WTC11 (cell line): ENCODE measurements around the gene TMEM140. TPM values are rescaled to one million over a fixed set of nuclear protein-coding genes. Genes with fewer than 3 reads are reported as not detected.

ENCODE experiments used
- ATAC-seq: fragments of 200-7000 bp; cut with Tn5 transposase; 2 replicates; pipeline ENCODE4 v1.10.0; 2021; ENCODE audit warnings: mild to moderate bottlenecking, moderate library complexity
- CTCF ChIA-PET: fragments of 300-600 bp; sonication (Branson Sonifier 250); formaldehyde crosslinking; loops from one replicate; lab custom pipeline; 2021; ENCODE audit warnings: antibody characterized with exemption; lab: Charles Lee
- POLR2A ChIA-PET: fragments of 350-600 bp; sonication (Branson Sonifier 250); formaldehyde crosslinking; loops from one replicate; lab custom pipeline; 2021; ENCODE audit warnings: antibody characterized with exemption; lab: Charles Lee
- DNase-seq: peaks from one replicate; pipeline ENCODE4 v3.0.0; 2021; ENCODE audit warnings: low spot score
- H3K27ac Mint-ChIP-seq: 2 replicates; pipeline ENCODE4 v1.8.0; 2021; ENCODE audit warnings: mixed read lengths
- H3K27me3 Mint-ChIP-seq: 2 replicates; pipeline ENCODE4 v1.8.0; 2021; ENCODE audit warnings: low read depth, mild to moderate bottlenecking, moderate library complexity, mixed read lengths
- H3K36me3 Mint-ChIP-seq: 2 replicates; pipeline ENCODE4 v1.8.0; 2021; ENCODE audit warnings: mixed read lengths
- H3K4me1 Mint-ChIP-seq: 2 replicates; pipeline ENCODE4 v1.8.0; 2022; ENCODE audit warnings: mixed read lengths
- H3K4me3 Mint-ChIP-seq: 2 replicates; pipeline ENCODE4 v1.8.0; 2021; ENCODE audit warnings: mild to moderate bottlenecking, moderate library complexity, mixed read lengths
- H3K9me3 Mint-ChIP-seq: 2 replicates; pipeline ENCODE4 v1.8.0; 2021; ENCODE audit warnings: mixed read lengths
- CREB1 ChIP-seq: sonication (generic); formaldehyde crosslinking; IDR thresholded peaks from 2 replicates; pipeline ENCODE4 v1.8.0; 2023; ENCODE audit warnings: mild to moderate bottlenecking, missing genetic modification reagents
- E2F5 ChIP-seq: sonication (generic); formaldehyde crosslinking; IDR thresholded peaks from 2 replicates; pipeline ENCODE4 v1.8.1; 2022; ENCODE audit warnings: mild to moderate bottlenecking, moderate library complexity, missing genetic modification reagents
- GTF2I ChIP-seq: fragments of 250-450 bp; sonication (Bioruptor Pico); conservative IDR thresholded peaks from 2 replicates; pipeline ENCODE4 v1.4.0; 2021; ENCODE audit warnings: mild to moderate bottlenecking
- MAX ChIP-seq: sonication (generic); formaldehyde crosslinking; IDR thresholded peaks from 2 replicates; pipeline ENCODE4 v1.8.0; 2022; ENCODE audit warnings: mild to moderate bottlenecking, missing genetic modification reagents
- NR1H2 ChIP-seq: sonication (generic); formaldehyde crosslinking; IDR thresholded peaks from 2 replicates; pipeline ENCODE4 v1.9.0; 2021; ENCODE audit warnings: mild to moderate bottlenecking, moderate library complexity, missing genetic modification reagents
- OVOL2 ChIP-seq: fragments of 250-450 bp; sonication (Bioruptor Pico); IDR thresholded peaks from 2 replicates; pipeline ENCODE4 v1.9.0; 2021; ENCODE audit warnings: mild to moderate bottlenecking, borderline replicate concordance
- ZBTB21 ChIP-seq: sonication (generic); formaldehyde crosslinking; IDR thresholded peaks from 2 replicates; pipeline ENCODE4 v1.8.1; 2023; ENCODE audit warnings: mild to moderate bottlenecking, missing genetic modification reagents, borderline replicate concordance
- ZMAT4 ChIP-seq: fragments of 250-450 bp; sonication (Bioruptor Pico); IDR thresholded peaks from 2 replicates; pipeline ENCODE4 v1.9.0; 2021; ENCODE audit warnings: mild to moderate bottlenecking
- ZNF138 ChIP-seq: sonication (generic); formaldehyde crosslinking; conservative IDR thresholded peaks from 2 replicates; pipeline ENCODE4 v1.8.1; 2022; ENCODE audit warnings: mild to moderate bottlenecking, moderate library complexity, missing genetic modification reagents
- ZNF232 ChIP-seq: sonication (generic); formaldehyde crosslinking; IDR thresholded peaks from 2 replicates; pipeline ENCODE4 v1.8.0; 2022; ENCODE audit warnings: mild to moderate bottlenecking, missing genetic modification reagents
- ZNF416 ChIP-seq: fragments of 250-450 bp; sonication (Bioruptor Pico); IDR thresholded peaks from 2 replicates; pipeline ENCODE4 v1.9.0; 2021; ENCODE audit warnings: mild to moderate bottlenecking, inconsistent platforms
- total RNA-seq: library from RNA; stranded (reverse); gene quantifications from 3 replicates; pipeline ENCODE4 v1.2.3, GENCODE V29; 2021
- TF ChIP-seq, protein P1 (sequence below): fragments of 250-450 bp; sonication (Bioruptor Pico); IDR thresholded peaks from 2 replicates; pipeline ENCODE4 v1.8.0; 2021; ENCODE audit warnings: mild to moderate bottlenecking
- TF ChIP-seq, protein P2 (sequence below): sonication (generic); formaldehyde crosslinking; IDR thresholded peaks from 2 replicates; pipeline ENCODE4 v1.8.1; 2023; ENCODE audit warnings: mild to moderate bottlenecking, missing genetic modification reagents, moderate library complexity

TMEM140 gene
- total RNA-seq, 1 experiment from 2014 or later = not detected

DNA sequence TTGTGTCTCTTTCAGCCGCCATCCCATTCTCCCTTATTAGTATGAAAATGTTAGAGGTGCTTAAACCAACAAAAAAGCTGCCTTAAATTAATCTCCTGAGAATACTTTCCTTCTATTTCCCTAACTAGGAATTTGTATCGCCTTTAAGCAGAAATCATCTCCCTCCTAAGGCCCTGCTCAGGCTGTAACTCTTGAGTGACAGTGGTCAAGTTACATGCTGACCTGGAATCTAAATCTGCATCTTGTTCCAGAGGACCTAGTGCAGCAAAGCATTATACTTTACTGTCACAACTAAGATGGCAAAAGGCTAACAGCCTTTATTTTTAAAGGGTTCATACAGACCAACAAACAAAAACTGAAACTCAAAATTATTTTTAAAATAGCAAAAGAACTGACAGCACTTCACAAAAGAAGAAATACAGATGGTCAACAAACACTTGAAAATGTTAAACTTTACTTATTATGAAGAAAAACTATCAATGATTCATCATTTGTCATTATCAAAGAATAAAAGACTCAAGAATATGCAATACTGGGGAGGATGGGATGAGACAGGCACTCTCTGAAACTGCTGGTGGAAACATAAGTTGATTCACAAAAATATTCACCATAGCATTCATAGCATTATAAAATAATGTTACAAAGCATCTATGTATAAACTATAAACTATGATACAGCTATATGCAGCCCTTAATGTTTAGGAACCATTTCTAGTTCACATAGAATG lies 11.7 kb downstream of the TMEM140 start:
- Mint-ChIP-seq H3K4me1 (peaks cover 26% of the 10 kb centered on the region), H3K4me3 (no peak overlapping the region), H3K27me3 (peaks cover 5% of the 10 kb centered on the region), H3K9me3 (peaks cover 63% of the 10 kb centered on the region), H3K36me3 (peaks cover 79% of the 10 kb centered on the region), H3K27ac (no peak overlapping the region)
- DNase-seq (no peak), ATAC-seq (no peak)
- POLR2A ChIA-PET = no interaction called here
- TF ChIP-seq ZNF232 (CRISPR knock-in tag) = no peak
- TF ChIP-seq, protein P1, sequence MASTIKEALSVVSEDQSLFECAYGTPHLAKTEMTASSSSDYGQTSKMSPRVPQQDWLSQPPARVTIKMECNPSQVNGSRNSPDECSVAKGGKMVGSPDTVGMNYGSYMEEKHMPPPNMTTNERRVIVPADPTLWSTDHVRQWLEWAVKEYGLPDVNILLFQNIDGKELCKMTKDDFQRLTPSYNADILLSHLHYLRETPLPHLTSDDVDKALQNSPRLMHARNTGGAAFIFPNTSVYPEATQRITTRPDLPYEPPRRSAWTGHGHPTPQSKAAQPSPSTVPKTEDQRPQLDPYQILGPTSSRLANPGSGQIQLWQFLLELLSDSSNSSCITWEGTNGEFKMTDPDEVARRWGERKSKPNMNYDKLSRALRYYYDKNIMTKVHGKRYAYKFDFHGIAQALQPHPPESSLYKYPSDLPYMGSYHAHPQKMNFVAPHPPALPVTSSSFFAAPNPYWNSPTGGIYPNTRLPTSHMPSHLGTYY (CRISPR knock-in tag) = no peak
- TF ChIP-seq, protein P2, sequence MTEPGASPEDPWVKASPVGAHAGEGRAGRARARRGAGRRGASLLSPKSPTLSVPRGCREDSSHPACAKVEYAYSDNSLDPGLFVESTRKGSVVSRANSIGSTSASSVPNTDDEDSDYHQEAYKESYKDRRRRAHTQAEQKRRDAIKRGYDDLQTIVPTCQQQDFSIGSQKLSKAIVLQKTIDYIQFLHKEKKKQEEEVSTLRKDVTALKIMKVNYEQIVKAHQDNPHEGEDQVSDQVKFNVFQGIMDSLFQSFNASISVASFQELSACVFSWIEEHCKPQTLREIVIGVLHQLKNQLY = no peak
- no peak for TF ChIP-seq ZMAT4 (CRISPR knock-in tag)
- TF ChIP-seq ZNF138 = no peak
- no peak for TF ChIP-seq E2F5 (CRISPR knock-in tag)
- no peak for TF ChIP-seq CREB1 (CRISPR knock-in tag)
- CTCF ChIA-PET = interaction anchor here (1.9 kb wide), 1 partner anchor 173 kb away, joined by 5 read pairs; the partner anchor contains the start of gene AGBL3

- Mint-ChIP-seq H3K27me3 (peaks cover 5% of the 10 kb centered on the region; the same call in 1 of the 2 replicates), H3K4me1 (peaks cover 26% of the 10 kb centered on the region)
- CTCF ChIA-PET = interaction anchor here (0.5 to 1.9 kb wide), 5 partner anchors 9 to 371 kb away, joined by 3 to 7 read pairs (median 4); partner anchors contain the start of gene AGBL3
- no peak for DNase-seq
- ATAC-seq = no peak
- TF ChIP-seq ZNF416 (CRISPR knock-in tag) = no peak
- no peak for TF ChIP-seq OVOL2 (CRISPR knock-in tag)
- TF ChIP-seq NR1H2 (CRISPR knock-in tag) = no peak
- no peak for TF ChIP-seq ZBTB21 (CRISPR knock-in tag)
- TF ChIP-seq, all 79 proteins: peak for 0
- POLR2A ChIA-PET = interaction anchor here (0.6 kb wide), 1 partner anchor 145 kb away, joined by 9 read pairs; no protein-coding TSS in a partner anchor
- H3K27ac Mint-ChIP-seq = peak overlapping the region; percentile 50
- H3K36me3 Mint-ChIP-seq = peaks cover 80% of the 10 kb centered on the region
- no peak overlapping the region for H3K4me3 Mint-ChIP-seq
- peaks cover 56% of the 10 kb centered on the region for H3K9me3 Mint-ChIP-seq
Measured at GRCh38 chr7:135160098-135160857, 12.4 kb downstream of the TMEM140 start.

GRCh38 chr7:135160858-135161653 lies 13.2 kb downstream of the TMEM140 start:
- TF ChIP-seq GTF2I (no peak), MAX (CRISPR knock-in tag) (peak; percentile 61; the same call in 1 of the 2 replicates)
- Mint-ChIP-seq H3K36me3 (peaks cover 83% of the 10 kb centered on the region), H3K4me3 (no peak overlapping the region), H3K4me1 (peaks cover 26% of the 10 kb centered on the region), H3K9me3 (peaks cover 48% of the 10 kb centered on the region), H3K27ac (peak overlapping the region; percentile 50), H3K27me3 (peaks cover 3% of the 10 kb centered on the region; the same call in 1 of the 2 replicates)
- CTCF ChIA-PET = interaction anchor here (0.5 to 1.9 kb wide), 4 partner anchors 8 to 357 kb away, joined by 3 to 7 read pairs (median 4); partner anchors contain the start of gene AGBL3
- ATAC-seq (peak; percentile 50), DNase-seq (no peak)
- POLR2A ChIA-PET = interaction anchor here (0.6 kb wide), 1 partner anchor 145 kb away, joined by 9 read pairs; no protein-coding TSS in a partner anchor
